Activated T-cell treated with anti-CD3 and anti-CD28 coated beads, Interleukin-2, amount 50 U/mL, for 24 hours (primary cell): ENCODE results near the gene CDH4.

Experiments used
- DNase-seq: peaks from one replicate; pipeline ENCODE4 v3.0.0-alpha.2; 2020
- H3K27ac Mint-ChIP-seq: 2 replicates; pipeline ENCODE4 v1.8.0; 2020; ENCODE audit warnings: mild to moderate bottlenecking, mixed read lengths
- H3K27me3 Mint-ChIP-seq: 2 replicates; pipeline ENCODE4 v1.8.0; 2020; ENCODE audit warnings: mixed read lengths
- H3K36me3 Mint-ChIP-seq: 2 replicates; pipeline ENCODE4 v1.8.0; 2020; ENCODE audit warnings: low read depth, mixed read lengths
- H3K4me1 Mint-ChIP-seq: 2 replicates; pipeline ENCODE4 v1.8.0; 2020; ENCODE audit warnings: low read depth, mixed read lengths
- H3K4me3 Mint-ChIP-seq: 2 replicates; pipeline ENCODE4 v1.8.0; 2020; ENCODE audit warnings: mild to moderate bottlenecking, moderate library complexity, mixed read lengths
- H3K9me3 Mint-ChIP-seq: 2 replicates; pipeline ENCODE4 v1.8.0; 2020; ENCODE audit warnings: mixed read lengths

The CDH4 gene

GRCh38 chr20:61297986-61298385, 45.9 kb downstream of the CDH4 start:
- no peaks in the 10 kb centered on the region for H3K4me1 Mint-ChIP-seq
- no peak overlapping the region for H3K27ac Mint-ChIP-seq
- H3K4me3 Mint-ChIP-seq = no peak overlapping the region
- no peaks in the 10 kb centered on the region for H3K36me3 Mint-ChIP-seq
- no peaks in the 10 kb centered on the region for H3K9me3 Mint-ChIP-seq
- DNase-seq = no peak
- no peaks in the 10 kb centered on the region for H3K27me3 Mint-ChIP-seq

DNA sequence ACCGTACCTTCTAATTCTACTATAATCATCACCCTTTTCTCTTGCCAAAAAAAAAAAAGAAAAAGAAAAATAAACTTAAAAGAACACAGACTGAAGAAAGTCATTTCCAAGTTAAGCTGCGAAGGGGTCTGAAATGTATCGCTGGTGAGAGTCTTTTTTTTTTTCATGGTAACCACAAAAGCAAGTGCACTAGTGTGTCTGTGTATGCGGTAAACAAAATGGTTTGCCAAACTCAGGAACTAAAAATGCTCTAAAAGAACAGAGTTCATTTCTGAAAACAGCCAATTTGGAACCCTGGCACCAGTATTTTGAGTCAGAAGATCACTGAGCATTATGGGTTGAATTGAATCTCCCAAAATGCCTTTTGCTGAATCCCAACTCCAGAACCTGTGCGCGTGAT, 46.6 kb downstream of the CDH4 start:
- Mint-ChIP-seq H3K27ac (no peak overlapping the region), H3K27me3 (no peaks in the 10 kb centered on the region), H3K9me3 (no peaks in the 10 kb centered on the region), H3K4me1 (no peaks in the 10 kb centered on the region), H3K4me3 (no peak overlapping the region), H3K36me3 (no peaks in the 10 kb centered on the region)
- no peak for DNase-seq

DNA sequence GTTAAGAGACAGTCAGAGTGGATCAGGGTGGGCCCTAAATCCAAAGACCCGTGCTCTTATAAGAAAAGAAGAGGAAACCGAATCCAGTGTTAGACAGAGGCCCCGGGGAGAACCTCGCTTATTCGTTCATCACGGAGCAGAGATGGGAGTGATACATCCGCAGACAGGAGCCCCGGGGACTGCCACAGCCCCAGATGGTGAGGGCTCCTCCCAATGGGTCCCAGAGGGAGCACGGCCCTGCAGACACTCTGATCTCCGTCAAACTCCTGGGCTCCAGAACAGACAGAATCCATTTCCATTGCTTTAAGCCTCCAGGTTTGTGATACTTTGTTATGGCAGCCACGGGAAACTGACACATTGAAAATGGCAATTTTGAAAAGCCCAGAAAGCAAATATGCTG, 47.0 kb downstream of the CDH4 start:
- Mint-ChIP-seq H3K4me1 (no peaks in the 10 kb centered on the region), H3K27me3 (no peaks in the 10 kb centered on the region), H3K4me3 (no peak overlapping the region), H3K27ac (no peak overlapping the region), H3K36me3 (no peaks in the 10 kb centered on the region), H3K9me3 (no peaks in the 10 kb centered on the region)
- no peak for DNase-seq

DNA sequence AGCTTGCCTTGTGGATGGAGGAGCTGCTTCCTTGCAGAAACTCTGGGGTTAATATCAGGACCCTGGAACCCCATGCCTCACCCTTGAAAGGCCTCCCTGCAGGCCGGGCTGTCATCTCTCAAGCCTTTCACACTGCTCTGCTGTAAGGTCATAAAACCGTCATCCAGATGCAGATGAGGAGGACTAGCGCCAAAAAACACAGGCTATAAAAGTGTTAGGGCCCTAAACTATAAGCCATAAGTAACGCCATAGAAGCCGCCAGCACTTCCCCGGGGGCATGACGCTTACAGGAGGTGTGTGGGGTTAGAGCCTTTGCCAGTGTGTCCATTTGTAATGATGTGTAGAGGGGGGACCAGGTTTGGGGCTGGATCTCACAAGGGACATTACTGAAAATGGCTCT, 47.6 kb downstream of the CDH4 start:
- Mint-ChIP-seq H3K27ac (no peak overlapping the region), H3K4me3 (no peak overlapping the region), H3K36me3 (no peaks in the 10 kb centered on the region), H3K27me3 (no peaks in the 10 kb centered on the region), H3K9me3 (no peaks in the 10 kb centered on the region), H3K4me1 (no peaks in the 10 kb centered on the region)
- no peak for DNase-seq

GRCh38 chr20:61300293-61300692, 48.2 kb downstream of the CDH4 start:
- H3K9me3 Mint-ChIP-seq = no peaks in the 10 kb centered on the region
- H3K4me1 Mint-ChIP-seq = no peaks in the 10 kb centered on the region
- no peak overlapping the region for H3K27ac Mint-ChIP-seq
- no peaks in the 10 kb centered on the region for H3K36me3 Mint-ChIP-seq
- no peak overlapping the region for H3K4me3 Mint-ChIP-seq
- no peak for DNase-seq
- no peaks in the 10 kb centered on the region for H3K27me3 Mint-ChIP-seq

DNA sequence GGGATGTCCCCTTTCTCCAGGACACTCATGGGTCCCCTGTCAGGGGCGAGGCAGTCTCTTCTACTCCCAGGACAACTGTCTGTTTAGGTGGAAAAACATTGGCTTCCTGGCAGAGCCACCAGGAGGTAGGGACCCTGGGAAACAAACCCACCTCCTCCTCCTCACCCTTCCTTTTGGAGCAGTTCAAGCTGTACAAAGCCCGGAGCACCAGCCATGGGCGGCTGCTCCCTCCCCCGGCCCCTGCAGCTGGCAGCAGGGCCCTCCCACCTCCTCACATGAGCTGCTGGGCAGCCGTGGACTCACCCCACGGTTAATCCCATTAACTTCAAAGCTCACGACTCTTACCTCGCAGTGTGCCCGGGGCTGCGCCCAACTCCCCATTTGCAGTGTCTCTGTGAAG, 48.6 kb downstream of the CDH4 start:
- no peaks in the 10 kb centered on the region for H3K36me3 Mint-ChIP-seq
- no peak overlapping the region for H3K27ac Mint-ChIP-seq
- no peaks in the 10 kb centered on the region for H3K9me3 Mint-ChIP-seq
- DNase-seq = no peak
- no peak overlapping the region for H3K4me3 Mint-ChIP-seq
- H3K4me1 Mint-ChIP-seq = no peaks in the 10 kb centered on the region
- no peaks in the 10 kb centered on the region for H3K27me3 Mint-ChIP-seq

GRCh38 chr20:61301711-61302525, 49.9 kb downstream of the CDH4 start:
- DNase-seq = no peak
- H3K9me3 Mint-ChIP-seq = no peaks in the 10 kb centered on the region
- no peak overlapping the region for H3K27ac Mint-ChIP-seq
- H3K36me3 Mint-ChIP-seq = no peaks in the 10 kb centered on the region
- H3K4me1 Mint-ChIP-seq = no peaks in the 10 kb centered on the region
- no peak overlapping the region for H3K4me3 Mint-ChIP-seq
- no peaks in the 10 kb centered on the region for H3K27me3 Mint-ChIP-seq

DNA sequence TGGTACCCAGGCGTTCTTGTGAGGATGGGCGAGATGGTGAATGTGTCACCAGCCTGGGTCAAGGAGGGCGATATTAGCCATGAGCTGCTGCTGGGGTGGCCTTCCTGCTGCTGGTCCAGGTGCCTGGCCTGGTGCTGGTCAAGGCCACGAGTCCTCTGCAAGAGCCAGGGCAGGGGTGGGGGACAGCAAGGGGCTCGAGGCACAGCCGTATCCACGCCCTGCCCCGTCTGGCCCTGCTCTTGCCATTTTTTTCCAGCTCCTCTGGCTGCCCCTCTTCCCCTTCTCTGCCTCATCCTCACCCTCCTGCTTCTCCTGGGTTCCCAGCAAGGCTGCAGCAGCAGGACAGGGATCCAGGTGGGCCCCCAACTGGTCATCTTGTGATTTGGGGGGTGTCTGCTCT, 51.2 kb downstream of the CDH4 start:
- Mint-ChIP-seq H3K36me3 (no peaks in the 10 kb centered on the region), H3K4me3 (no peak overlapping the region), H3K27ac (no peak overlapping the region), H3K9me3 (no peaks in the 10 kb centered on the region), H3K27me3 (no peaks in the 10 kb centered on the region), H3K4me1 (no peaks in the 10 kb centered on the region)
- DNase-seq = no peak

DNA sequence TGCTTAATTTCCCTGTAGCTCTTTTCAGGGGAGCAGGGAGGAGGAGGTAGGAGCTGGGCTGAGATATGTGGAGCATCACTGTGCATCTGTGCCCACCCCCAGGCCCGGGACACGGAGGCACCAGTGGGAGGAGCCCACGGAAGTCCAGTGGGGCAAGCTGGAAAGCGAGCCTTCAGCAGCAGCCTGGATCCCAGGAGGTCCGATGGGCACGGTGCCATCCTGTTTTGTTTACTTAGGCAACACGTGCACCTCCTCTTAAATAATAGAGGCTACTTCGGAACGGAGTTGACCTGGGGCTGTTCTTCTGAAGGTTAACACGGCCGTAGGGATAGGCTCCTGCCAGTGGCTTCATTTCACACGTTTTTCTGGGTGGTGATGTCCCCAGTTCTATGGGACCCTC, 51.6 kb downstream of the CDH4 start:
- no peak for DNase-seq
- Mint-ChIP-seq H3K4me3 (no peak overlapping the region), H3K27ac (no peak overlapping the region), H3K36me3 (no peaks in the 10 kb centered on the region), H3K9me3 (no peaks in the 10 kb centered on the region), H3K27me3 (no peaks in the 10 kb centered on the region), H3K4me1 (no peaks in the 10 kb centered on the region)

DNA sequence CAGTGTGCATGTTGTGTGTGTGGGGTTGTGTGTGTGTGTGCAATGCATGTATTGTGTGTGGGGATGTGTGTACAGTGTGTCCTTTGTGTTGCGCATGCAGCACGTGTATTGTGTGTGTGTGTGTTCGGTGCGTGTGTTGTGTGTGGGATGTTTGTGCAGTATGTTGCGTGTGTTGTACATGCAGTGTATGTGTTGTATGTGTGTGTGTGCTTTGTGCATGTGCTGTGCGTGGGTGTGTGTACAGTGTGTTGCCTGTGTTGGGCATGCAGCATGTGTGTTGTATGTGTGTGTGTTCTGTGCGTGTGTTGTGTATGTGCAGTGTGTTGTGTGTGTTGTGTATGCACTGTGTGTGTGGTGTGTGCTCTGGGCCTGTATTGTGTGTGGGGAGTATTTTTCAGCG, 52.7 kb downstream of the CDH4 start:
- no peaks in the 10 kb centered on the region for H3K27me3 Mint-ChIP-seq
- no peaks in the 10 kb centered on the region for H3K4me1 Mint-ChIP-seq
- no peak for DNase-seq
- H3K4me3 Mint-ChIP-seq = no peak overlapping the region
- H3K27ac Mint-ChIP-seq = no peak overlapping the region
- no peaks in the 10 kb centered on the region for H3K36me3 Mint-ChIP-seq
- H3K9me3 Mint-ChIP-seq = no peaks in the 10 kb centered on the region

- Mint-ChIP-seq H3K9me3 (no peaks in the 10 kb centered on the region), H3K27me3 (no peaks in the 10 kb centered on the region), H3K27ac (no peak overlapping the region), H3K4me1 (no peaks in the 10 kb centered on the region), H3K36me3 (no peaks in the 10 kb centered on the region), H3K4me3 (no peak overlapping the region)
- DNase-seq = no peak
These were observed 54.9 kb downstream of the CDH4 start for GRCh38 chr20:61306937-61307475.

DNA sequence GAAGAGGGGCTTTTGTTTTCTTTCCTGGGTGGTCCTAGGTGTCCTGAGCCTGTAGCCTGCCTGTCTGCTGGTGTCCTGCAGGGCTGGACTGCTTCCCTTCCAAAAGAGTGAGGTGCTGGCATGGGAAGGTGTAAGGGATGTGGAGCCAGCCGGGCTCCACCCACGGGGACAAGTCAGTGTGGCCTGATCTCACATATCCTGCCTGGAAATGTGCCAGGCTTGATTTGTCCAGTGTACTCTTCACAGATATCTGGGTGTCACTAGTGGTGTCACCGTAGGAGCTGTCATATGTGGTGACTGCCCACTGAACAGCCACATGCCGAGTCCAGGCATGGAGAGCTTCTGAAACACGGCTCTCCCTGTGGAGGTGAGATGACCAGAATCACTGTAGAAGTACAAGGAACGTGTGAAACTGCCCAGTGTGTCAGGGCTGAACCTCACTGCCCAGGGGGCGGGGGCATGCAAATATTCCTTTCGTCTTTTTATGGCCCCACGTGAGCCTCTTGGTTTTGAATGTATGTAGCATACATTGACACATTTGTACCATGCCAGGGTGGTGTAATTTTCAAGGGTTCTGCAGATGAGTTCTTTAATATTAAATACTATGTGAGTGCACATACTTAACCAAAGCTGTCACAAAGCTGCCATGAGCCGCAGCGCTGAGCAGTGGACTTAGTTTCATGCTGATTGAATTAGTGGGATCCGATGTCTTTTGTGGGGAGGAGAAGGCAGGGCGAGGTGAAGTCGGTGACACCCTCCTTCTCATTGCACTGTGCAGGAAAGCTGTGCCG, 55.8 kb downstream of the CDH4 start:
- Mint-ChIP-seq H3K27me3 (no peaks in the 10 kb centered on the region), H3K27ac (no peak overlapping the region), H3K4me3 (no peak overlapping the region), H3K9me3 (no peaks in the 10 kb centered on the region), H3K4me1 (no peaks in the 10 kb centered on the region), H3K36me3 (no peaks in the 10 kb centered on the region)
- DNase-seq = no peak

- no peak overlapping the region for H3K4me3 Mint-ChIP-seq
- no peaks in the 10 kb centered on the region for H3K9me3 Mint-ChIP-seq
- no peak for DNase-seq
- no peak overlapping the region for H3K27ac Mint-ChIP-seq
- H3K4me1 Mint-ChIP-seq = no peaks in the 10 kb centered on the region
- no peaks in the 10 kb centered on the region for H3K27me3 Mint-ChIP-seq
- H3K36me3 Mint-ChIP-seq = no peaks in the 10 kb centered on the region
These were observed 56.4 kb downstream of the CDH4 start for GRCh38 chr20:61308477-61308774.

DNA sequence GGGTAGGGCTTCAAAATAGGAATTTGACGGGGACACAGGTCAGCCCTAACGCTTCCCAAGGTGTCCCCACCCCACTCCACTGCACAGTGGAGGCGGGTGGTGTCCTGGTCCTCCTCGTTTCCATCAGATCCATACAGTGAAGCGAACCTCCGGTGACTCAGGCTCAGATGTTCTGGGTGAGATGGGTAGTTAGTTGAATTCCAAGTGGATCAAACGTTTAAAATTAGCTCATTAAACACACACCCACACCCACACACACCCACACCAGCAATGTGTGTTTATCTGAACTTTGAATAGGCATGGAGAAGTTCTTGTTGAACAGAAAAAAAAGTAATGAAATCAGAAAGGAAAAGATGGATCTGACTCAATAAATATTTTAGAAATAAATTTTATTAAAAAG, 58.9 kb downstream of the CDH4 start:
- Mint-ChIP-seq H3K4me1 (no peaks in the 10 kb centered on the region), H3K27ac (no peak overlapping the region), H3K4me3 (no peak overlapping the region), H3K36me3 (no peaks in the 10 kb centered on the region), H3K9me3 (no peaks in the 10 kb centered on the region), H3K27me3 (no peaks in the 10 kb centered on the region)
- DNase-seq = no peak

DNA sequence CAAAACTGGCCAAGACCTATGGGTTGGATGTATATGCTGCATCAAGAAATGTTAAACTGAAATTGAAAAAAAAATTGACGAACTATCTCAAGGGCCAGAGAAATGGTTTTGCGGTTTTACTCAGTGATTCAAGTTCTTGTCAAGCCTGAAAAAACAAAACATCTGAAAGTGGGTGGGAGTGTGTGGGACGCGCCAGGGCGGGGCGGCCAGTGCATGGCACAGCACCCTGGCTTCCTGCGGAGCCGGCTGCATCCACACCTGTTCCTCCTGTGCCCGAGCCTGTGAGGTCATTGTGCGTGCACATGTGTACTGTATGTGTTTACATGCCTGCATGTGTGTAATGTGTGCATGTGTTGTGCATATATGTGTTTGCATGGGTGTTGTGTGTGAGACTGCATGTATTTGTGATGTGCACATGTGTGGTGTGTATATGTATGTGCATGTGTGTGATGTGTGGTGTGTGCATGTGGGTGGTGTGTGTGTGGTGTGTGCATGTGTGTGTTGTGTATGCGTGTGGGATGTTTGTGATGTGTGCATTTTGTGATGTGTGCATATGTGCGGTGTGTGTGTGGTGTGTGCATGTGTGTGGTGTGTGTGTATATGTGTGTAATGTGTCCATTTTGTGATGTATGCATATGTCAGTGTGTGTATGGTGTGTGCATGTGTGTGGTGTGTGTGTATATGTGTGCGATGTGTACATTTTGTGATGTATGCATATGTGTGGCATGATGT, 59.8 kb downstream of the CDH4 start:
- no peaks in the 10 kb centered on the region for H3K9me3 Mint-ChIP-seq
- H3K4me1 Mint-ChIP-seq = no peaks in the 10 kb centered on the region
- H3K27me3 Mint-ChIP-seq = no peaks in the 10 kb centered on the region
- no peak for DNase-seq
- H3K4me3 Mint-ChIP-seq = no peak overlapping the region
- H3K36me3 Mint-ChIP-seq = no peaks in the 10 kb centered on the region
- no peak overlapping the region for H3K27ac Mint-ChIP-seq
